Activated CD8-positive, alpha-beta memory T cell treated with anti-CD3 and anti-CD28 coated beads, Interleukin-2, amount 50 U/mL, for 1 hour (primary cell): ENCODE measurements around the gene GLI3.

Experiments
- DNase-seq: peaks from one replicate; pipeline ENCODE4 v3.0.0-alpha.2; 2020; ENCODE audit errors: extremely low read depth

GLI3 gene

GRCh38 chr7:42236976-42237810 lies at the start of gene GLI3:
Gene GLI3, minus strand, starts transcription at chr7:42237209. Its CDS starts 13,956 bp downstream, at chr7:42223253.
- no peak for DNase-seq

- DNase-seq: no peak
Observed at GRCh38 chr7:42285383-42285824, 48.4 kb upstream of the GLI3 start.

GRCh38 chr7:42283553-42283952 lies 46.5 kb upstream of the GLI3 start:
- DNase-seq: no peak

DNA sequence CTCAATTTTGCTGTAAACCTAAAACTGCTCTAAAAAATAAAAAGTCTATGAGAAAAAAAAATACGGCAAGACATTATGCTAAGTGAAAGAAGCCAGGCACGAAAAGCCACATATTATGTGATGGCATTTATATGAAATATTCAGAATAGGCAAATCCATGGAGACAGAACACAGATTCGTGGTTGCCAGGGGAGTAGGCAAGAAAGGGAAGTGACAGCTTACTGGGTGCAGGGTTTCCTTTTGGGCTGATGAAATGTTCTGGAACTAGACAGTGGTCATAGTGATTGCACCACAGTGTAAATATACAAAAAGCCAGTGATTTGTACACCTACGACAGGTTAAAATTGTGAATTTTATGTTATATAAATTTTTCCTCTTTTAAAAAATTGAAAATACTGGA lies 41.3 kb upstream of the GLI3 start:
- no peak for DNase-seq

- no peak for DNase-seq
Observed at GRCh38 chr7:42274053-42274452, 37.0 kb upstream of the GLI3 start.

GRCh38 chr7:42272793-42273665 lies 36.0 kb upstream of the GLI3 start:
- no peak for DNase-seq

DNA sequence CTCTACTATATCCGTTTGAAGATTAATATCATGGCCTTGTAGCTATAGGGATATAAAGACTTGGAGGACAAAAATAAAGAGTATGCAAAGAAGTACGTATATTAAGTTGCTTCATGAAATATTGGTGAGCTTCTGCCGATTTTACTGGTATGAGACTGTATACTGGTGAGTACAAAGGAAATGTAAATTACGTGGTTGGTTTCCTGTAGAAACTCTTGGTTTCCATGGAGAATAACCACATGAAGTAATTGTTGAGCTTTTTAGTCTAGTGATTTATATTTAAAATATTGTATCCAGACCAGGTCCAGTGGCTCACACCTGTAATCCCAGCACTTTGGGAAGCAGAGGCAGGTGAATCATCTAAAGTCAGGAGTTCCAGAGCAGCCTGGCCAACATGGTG lies 32.2 kb upstream of the GLI3 start:
- DNase-seq: no peak

DNA sequence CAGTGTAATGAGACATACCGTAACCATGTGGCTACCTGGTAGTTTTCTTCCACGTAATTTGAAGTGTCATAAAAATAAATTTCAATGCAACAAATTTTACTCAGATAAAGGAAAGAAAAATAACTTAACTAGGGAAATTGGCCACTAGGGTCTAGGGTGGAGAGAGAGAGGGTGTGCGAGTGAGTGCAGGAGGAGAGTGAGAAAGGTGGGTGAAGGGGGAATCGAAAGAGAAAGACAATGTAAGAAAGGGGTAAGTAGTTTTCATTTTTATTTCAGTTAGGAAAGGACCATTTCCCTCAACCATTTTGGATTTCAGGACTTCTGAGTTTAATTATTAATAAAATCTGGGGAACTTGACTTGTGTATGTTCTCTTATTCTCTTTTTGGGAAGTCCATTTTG lies 27.7 kb upstream of the GLI3 start:
- no peak for DNase-seq

GRCh38 chr7:42263971-42264370 lies 27.0 kb upstream of the GLI3 start:
- DNase-seq: no peak

DNA sequence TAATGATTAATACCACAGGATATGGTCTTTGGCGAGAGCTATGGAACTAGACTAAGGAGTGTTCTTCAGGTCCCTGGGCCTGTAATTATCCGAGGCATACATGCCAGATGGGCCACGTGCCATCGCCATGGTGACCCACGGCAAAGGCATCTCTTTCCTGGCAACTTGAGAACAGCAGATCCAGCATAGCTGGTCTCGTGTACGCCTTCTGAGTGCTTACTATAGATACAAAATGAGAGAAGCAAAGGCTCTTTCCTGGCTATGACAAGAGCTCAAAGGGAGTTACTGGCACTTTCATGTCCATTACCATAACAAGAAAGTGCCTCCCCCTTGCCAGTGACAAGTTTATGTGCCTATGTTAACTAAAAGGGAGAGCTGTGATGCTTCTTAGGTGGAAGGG lies 26.0 kb upstream of the GLI3 start:
- no peak for DNase-seq

DNA sequence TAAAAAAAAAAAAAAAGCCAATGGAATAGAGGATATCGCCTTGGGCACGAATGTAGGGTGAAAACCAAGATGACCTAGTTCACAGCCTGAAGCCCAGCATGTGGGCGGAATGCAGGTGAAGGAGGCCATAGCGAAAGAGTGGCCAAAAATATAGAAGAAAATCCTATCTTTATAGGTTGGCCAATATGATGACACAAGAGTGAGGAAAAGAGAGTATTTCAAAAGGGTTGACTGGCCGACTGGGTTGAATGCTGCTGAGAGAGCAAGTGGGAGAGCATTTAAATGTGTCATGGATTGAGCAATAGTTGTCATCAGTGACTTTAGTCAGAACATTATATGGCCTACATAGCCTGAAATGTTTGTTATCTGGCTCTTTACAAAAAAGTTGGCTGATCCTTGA lies 17.2 kb upstream of the GLI3 start:
- no peak for DNase-seq

GRCh38 chr7:42253316-42253715 lies 16.3 kb upstream of the GLI3 start:
- no peak for DNase-seq

DNA sequence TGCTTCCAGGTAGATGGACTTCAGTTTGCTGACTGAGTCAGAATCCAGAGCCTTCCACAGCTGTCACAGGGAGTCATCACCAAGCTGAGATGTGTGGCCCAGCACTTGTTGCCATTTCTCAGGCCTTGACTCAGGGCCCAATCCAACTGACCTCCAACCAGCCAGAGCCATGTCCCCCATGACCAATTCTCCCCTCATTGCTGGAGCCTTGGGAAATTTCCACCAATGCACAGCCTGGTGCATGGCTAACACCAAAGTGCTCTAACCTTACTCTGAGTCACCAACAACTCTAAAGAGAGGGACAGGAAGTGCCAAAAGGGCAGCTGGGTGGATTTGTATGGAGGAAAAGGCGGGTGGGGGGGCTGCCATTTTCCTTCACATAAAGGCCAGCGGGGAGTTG lies 13.4 kb upstream of the GLI3 start:
- DNase-seq: no peak

DNA sequence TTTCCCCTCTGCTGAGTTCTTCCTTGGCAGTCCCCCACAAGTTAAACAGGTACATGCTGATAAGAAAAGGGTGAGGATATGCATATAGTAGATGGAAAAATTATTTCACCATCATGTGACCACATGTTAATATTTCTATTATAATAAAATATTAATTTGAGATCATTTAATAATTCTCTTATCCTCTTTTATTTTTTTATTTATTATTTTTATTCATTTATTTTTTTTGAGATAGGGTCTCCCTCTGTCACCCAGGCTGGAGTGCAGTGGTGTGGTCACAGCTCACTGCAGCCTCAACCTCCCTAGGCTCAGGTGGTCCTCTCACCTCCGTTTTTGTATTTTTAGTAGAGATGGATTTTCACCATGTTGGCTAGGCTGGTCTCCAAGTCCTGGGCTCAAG lies 11.6 kb upstream of the GLI3 start:
- DNase-seq: no peak

GRCh38 chr7:42247301-42247700 lies 10.3 kb upstream of the GLI3 start:
- DNase-seq: no peak

GRCh38 chr7:42244828-42245227 lies 7.8 kb upstream of the GLI3 start:
- no peak for DNase-seq

GRCh38 chr7:42242381-42242780 lies 5.4 kb upstream of the GLI3 start:
- DNase-seq: no peak

GRCh38 chr7:42241424-42241823 lies 4.4 kb upstream of the GLI3 start:
- no peak for DNase-seq

- DNase-seq: no peak
Observed at GRCh38 chr7:42240416-42240815, 3.4 kb upstream of the GLI3 start.

DNA sequence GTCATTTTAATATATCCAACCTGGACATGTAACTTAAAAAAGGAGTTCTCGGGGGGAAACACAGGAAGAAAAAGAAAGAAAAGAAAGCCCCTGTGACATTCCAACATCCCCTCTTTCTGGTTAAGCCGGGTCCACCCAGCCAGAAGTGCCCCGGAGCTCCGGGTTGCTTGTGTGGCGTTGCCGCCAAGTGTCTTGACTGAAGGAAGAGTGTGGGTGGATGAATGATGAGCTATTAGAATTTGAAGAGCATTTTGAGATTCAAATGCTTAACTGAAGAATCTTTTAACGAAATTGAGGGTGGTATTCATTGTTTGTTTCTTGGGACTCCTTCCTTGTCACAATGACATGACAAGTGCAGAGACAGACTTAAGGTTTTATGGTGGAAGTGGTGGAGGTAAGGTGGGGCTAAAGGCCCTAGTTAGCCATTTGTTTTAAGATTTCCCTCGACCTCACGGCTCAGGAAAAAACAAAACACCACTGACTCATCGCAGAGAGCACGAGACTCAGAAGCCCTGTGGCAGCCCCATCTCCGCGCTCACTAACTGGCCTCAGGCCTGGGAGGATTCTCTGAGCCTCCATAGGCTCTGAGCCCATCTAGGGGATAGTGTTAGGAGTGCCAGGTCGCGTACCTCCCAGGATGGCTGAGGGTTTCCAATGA lies 1.8 kb upstream of the GLI3 start:
- DNase-seq: no peak

DNA sequence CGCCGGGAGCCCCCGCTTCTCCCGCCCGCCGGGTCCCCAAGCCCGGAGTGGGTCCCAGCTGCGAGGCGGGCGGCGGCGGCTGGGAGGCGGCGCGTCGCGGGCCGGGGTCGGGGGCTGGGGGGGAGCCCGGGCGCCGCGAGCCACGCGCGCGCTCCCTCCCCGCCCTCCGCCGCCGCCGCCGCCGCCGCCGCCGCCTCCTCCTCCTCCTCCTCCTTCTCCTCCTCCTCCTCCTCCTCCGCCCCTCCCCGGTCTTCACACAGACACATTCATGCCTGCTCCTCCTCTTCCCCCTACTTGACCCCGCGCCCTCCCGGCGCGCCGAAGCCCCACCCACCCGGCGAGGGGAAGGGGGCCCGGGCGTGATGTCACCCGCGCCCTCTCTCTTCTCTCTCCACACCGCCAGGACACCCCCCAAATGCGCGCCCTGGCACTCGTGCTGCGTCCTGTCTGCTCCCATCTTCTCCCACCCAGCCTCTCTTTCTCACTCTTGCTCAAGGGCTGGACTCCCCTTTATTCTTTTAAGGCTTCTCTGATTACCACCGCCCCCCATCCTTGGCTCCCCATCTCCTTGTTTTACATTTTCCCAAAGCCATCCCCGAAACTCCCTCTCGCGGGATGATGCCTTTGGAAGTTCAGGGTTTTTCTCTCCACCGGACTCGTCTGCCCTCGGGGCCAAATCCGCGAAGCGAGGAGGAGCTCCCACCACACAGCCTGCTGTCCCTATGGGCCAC lies 967 bp upstream of the GLI3 start:
- no peak for DNase-seq
